Measurements from ENCODE around the gene KCNAB1.
A peak's percentile ranks its signal among the peaks of the same experiment; 100 is the strongest.

KCNAB1 gene

GRCh38 chr3:156290924-156291271 is 170.5 kb downstream of the KCNAB1 start:
- TF ChIP-seq, protein P1, sequence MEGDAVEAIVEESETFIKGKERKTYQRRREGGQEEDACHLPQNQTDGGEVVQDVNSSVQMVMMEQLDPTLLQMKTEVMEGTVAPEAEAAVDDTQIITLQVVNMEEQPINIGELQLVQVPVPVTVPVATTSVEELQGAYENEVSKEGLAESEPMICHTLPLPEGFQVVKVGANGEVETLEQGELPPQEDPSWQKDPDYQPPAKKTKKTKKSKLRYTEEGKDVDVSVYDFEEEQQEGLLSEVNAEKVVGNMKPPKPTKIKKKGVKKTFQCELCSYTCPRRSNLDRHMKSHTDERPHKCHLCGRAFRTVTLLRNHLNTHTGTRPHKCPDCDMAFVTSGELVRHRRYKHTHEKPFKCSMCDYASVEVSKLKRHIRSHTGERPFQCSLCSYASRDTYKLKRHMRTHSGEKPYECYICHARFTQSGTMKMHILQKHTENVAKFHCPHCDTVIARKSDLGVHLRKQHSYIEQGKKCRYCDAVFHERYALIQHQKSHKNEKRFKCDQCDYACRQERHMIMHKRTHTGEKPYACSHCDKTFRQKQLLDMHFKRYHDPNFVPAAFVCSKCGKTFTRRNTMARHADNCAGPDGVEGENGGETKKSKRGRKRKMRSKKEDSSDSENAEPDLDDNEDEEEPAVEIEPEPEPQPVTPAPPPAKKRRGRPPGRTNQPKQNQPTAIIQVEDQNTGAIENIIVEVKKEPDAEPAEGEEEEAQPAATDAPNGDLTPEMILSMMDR (conservative IDR thresholded peaks at IDR 0.05; ENCODE audit: low read length), result no peak
- no peak for TF ChIP-seq EZH2phosphoT487 (IDR thresholded peaks at IDR 0.05; ENCODE audit: borderline replicate concordance)
- Histone ChIP-seq H3K4me2 (ENCODE audit: low read depth, low read length, poor library complexity, severe bottlenecking) (no peak overlapping the region), H3K4me3 (ENCODE audit: low read length, poor library complexity, severe bottlenecking) (no peak overlapping the region)

GRCh38 chr3:156291272-156292123 is 171.1 kb downstream of the KCNAB1 start:
- H3K27me3 ChIP-seq (ENCODE audit: insufficient read depth, low read length, poor library complexity, severe bottlenecking), result no peaks in the 10 kb centered on the region
- H2AFZ ChIP-seq (ENCODE audit: low read length), result no peak overlapping the region
- H4K20me1 ChIP-seq (ENCODE audit: insufficient read depth, low read length, poor library complexity, severe bottlenecking), result no peaks in the 10 kb centered on the region
- H3K79me2 ChIP-seq (ENCODE audit: insufficient read depth, low read length), result no peaks in the 10 kb centered on the region
- H3K4me1 ChIP-seq (ENCODE audit: insufficient read depth, low read length, poor library complexity, severe bottlenecking), result no peaks in the 10 kb centered on the region
- H3K9me2 ChIP-seq (replicated peaks; ENCODE audit: low read depth, low read length), result no peaks in the 10 kb centered on the region
- H3F3A ChIP-seq (ENCODE audit: low read depth), result no peaks in the 10 kb centered on the region
- TF ChIP-seq EZH2phosphoT487 (IDR thresholded peaks at IDR 0.05; ENCODE audit: borderline replicate concordance), result no peak
- TF ChIP-seq, protein P1 (conservative IDR thresholded peaks at IDR 0.05; ENCODE audit: low read length), result no peak
- H3K9me3 ChIP-seq (ENCODE audit: insufficient read depth, low read depth, low read length), result no peaks in the 10 kb centered on the region
- no peak overlapping the region for H3K9ac ChIP-seq (ENCODE audit: low read depth, low read length, poor library complexity, severe bottlenecking)
- no peak overlapping the region for H3K4me2 ChIP-seq (ENCODE audit: low read depth, low read length, poor library complexity, severe bottlenecking)
- no peak overlapping the region for H3K4me3 ChIP-seq (ENCODE audit: low read length, poor library complexity, severe bottlenecking)
- H3K36me3 ChIP-seq (ENCODE audit: insufficient read depth, low read length), result no peaks in the 10 kb centered on the region

More at GRCh38 chr3:156290924-156291271, 170.5 kb downstream of the KCNAB1 start:
- Histone ChIP-seq H3K27me3 (ENCODE audit: insufficient read depth, low read length, poor library complexity, severe bottlenecking) (no peaks in the 10 kb centered on the region), H3K9me3 (ENCODE audit: insufficient read depth, low read depth, low read length) (no peaks in the 10 kb centered on the region), H3K79me2 (ENCODE audit: insufficient read depth, low read length) (no peaks in the 10 kb centered on the region), H3K9ac (ENCODE audit: low read depth, low read length, poor library complexity, severe bottlenecking) (no peak overlapping the region), H3K4me1 (ENCODE audit: insufficient read depth, low read length, poor library complexity, severe bottlenecking) (no peaks in the 10 kb centered on the region), H3K9me2 (replicated peaks; ENCODE audit: low read depth, low read length) (no peaks in the 10 kb centered on the region), H4K20me1 (ENCODE audit: insufficient read depth, low read length, poor library complexity, severe bottlenecking) (no peaks in the 10 kb centered on the region), H3K36me3 (ENCODE audit: insufficient read depth, low read length) (no peaks in the 10 kb centered on the region), H2AFZ (ENCODE audit: low read length) (no peak overlapping the region), H3F3A (ENCODE audit: low read depth) (no peaks in the 10 kb centered on the region)

- H2AFZ ChIP-seq (ENCODE audit: low read length), result peak overlapping the region; percentile 52; the same call in 1 of the 2 replicates
- no peak overlapping the region for H3K9ac ChIP-seq (ENCODE audit: low read depth, low read length, poor library complexity, severe bottlenecking)
- no peaks in the 10 kb centered on the region for H3K9me2 ChIP-seq (replicated peaks; ENCODE audit: low read depth, low read length)
- H3F3A ChIP-seq (ENCODE audit: low read depth), result no peaks in the 10 kb centered on the region
- no peaks in the 10 kb centered on the region for H3K79me2 ChIP-seq (ENCODE audit: insufficient read depth, low read length)
- H3K9me3 ChIP-seq (ENCODE audit: insufficient read depth, low read depth, low read length), result no peaks in the 10 kb centered on the region
- H3K4me3 ChIP-seq (ENCODE audit: low read length, poor library complexity, severe bottlenecking), result no peak overlapping the region
- H3K4me2 ChIP-seq (ENCODE audit: low read depth, low read length, poor library complexity, severe bottlenecking), result no peak overlapping the region
- H3K4me1 ChIP-seq (ENCODE audit: insufficient read depth, low read length, poor library complexity, severe bottlenecking), result no peaks in the 10 kb centered on the region
- H3K36me3 ChIP-seq (ENCODE audit: insufficient read depth, low read length), result no peaks in the 10 kb centered on the region
- no peaks in the 10 kb centered on the region for H4K20me1 ChIP-seq (ENCODE audit: insufficient read depth, low read length, poor library complexity, severe bottlenecking)
- TF ChIP-seq, protein P1 (conservative IDR thresholded peaks at IDR 0.05; ENCODE audit: low read length), result no peak
- no peak for TF ChIP-seq EZH2phosphoT487 (IDR thresholded peaks at IDR 0.05; ENCODE audit: borderline replicate concordance)
- no peaks in the 10 kb centered on the region for H3K27me3 ChIP-seq (ENCODE audit: insufficient read depth, low read length, poor library complexity, severe bottlenecking)
These were observed 173.2 kb downstream of the KCNAB1 start for GRCh38 chr3:156293566-156293965.

Measured in Loucy (cell line).